ENCODE results near the gene AJAP1.
A peak's percentile ranks its signal among the peaks of the same experiment; 100 is the strongest.

Gene AJAP1

GRCh38 chr1:4637616-4638344, 16.6 kb upstream of the AJAP1 start:
- Histone ChIP-seq H3K27me3 (ENCODE audit: low read depth) (no peaks in the 10 kb centered on the region), H3K4me3 (no peak overlapping the region), H3K36me3 (replicated peaks) (no peaks in the 10 kb centered on the region), H3K4me1 (no peaks in the 10 kb centered on the region), H3K9me3 (no peaks in the 10 kb centered on the region)
- no peak for DNase-seq (ENCODE audit: low spot score in 2 of 2)
- in situ Hi-C loops (cut with MboI; ENCODE audit: low sequenced_read_pairs) = no loop called here

- in situ Hi-C loops (cut with MboI; ENCODE audit: low sequenced_read_pairs) = no loop called here
- Histone ChIP-seq H3K27me3 (ENCODE audit: low read depth) (no peaks in the 10 kb centered on the region), H3K9me3 (no peaks in the 10 kb centered on the region), H3K4me3 (no peak overlapping the region), H3K4me1 (no peaks in the 10 kb centered on the region), H3K36me3 (replicated peaks) (no peaks in the 10 kb centered on the region)
- no peak for DNase-seq (ENCODE audit: low spot score in 2 of 2)
These were observed 16.1 kb upstream of the AJAP1 start for GRCh38 chr1:4638345-4638729.

GRCh38 chr1:4640931-4641330, 13.5 kb upstream of the AJAP1 start:
- Histone ChIP-seq H3K4me3 (no peak overlapping the region), H3K27me3 (ENCODE audit: low read depth) (no peaks in the 10 kb centered on the region), H3K4me1 (no peaks in the 10 kb centered on the region), H3K36me3 (replicated peaks) (no peaks in the 10 kb centered on the region), H3K9me3 (no peaks in the 10 kb centered on the region)
- DNase-seq (ENCODE audit: low spot score in 2 of 2) = no peak
- in situ Hi-C loops (cut with MboI; ENCODE audit: low sequenced_read_pairs) = no loop called here

- in situ Hi-C loops (cut with MboI; ENCODE audit: low sequenced_read_pairs) = no loop called here
- Histone ChIP-seq H3K36me3 (replicated peaks) (no peaks in the 10 kb centered on the region), H3K4me1 (no peaks in the 10 kb centered on the region), H3K9me3 (no peaks in the 10 kb centered on the region), H3K27me3 (ENCODE audit: low read depth) (no peaks in the 10 kb centered on the region), H3K4me3 (no peak overlapping the region)
- DNase-seq (ENCODE audit: low spot score in 2 of 2) = no peak
These were observed 7.0 kb upstream of the AJAP1 start for GRCh38 chr1:4647391-4647790.

GRCh38 chr1:4648657-4649056, 5.8 kb upstream of the AJAP1 start:
- in situ Hi-C loops (cut with MboI; ENCODE audit: low sequenced_read_pairs) = no loop called here
- no peak for DNase-seq (ENCODE audit: low spot score in 2 of 2)
- H3K9me3 ChIP-seq = no peaks in the 10 kb centered on the region
- H3K27me3 ChIP-seq (ENCODE audit: low read depth) = no peaks in the 10 kb centered on the region
- no peaks in the 10 kb centered on the region for H3K4me1 ChIP-seq
- H3K36me3 ChIP-seq (replicated peaks) = no peaks in the 10 kb centered on the region
- H3K4me3 ChIP-seq = no peak overlapping the region

- Histone ChIP-seq H3K4me1 (no peaks in the 10 kb centered on the region), H3K4me3 (no peak overlapping the region), H3K36me3 (replicated peaks) (no peaks in the 10 kb centered on the region), H3K9me3 (no peaks in the 10 kb centered on the region), H3K27me3 (ENCODE audit: low read depth) (no peaks in the 10 kb centered on the region)
- no peak for DNase-seq (ENCODE audit: low spot score in 2 of 2)
- in situ Hi-C loops (cut with MboI; ENCODE audit: low sequenced_read_pairs) = no loop called here
These were observed 3.9 kb upstream of the AJAP1 start for GRCh38 chr1:4650481-4650880.

GRCh38 chr1:4650981-4651380, 3.4 kb upstream of the AJAP1 start:
- H3K27me3 ChIP-seq (ENCODE audit: low read depth) = no peaks in the 10 kb centered on the region
- in situ Hi-C loops (cut with MboI; ENCODE audit: low sequenced_read_pairs) = no loop called here
- DNase-seq (ENCODE audit: low spot score in 2 of 2) = no peak
- H3K9me3 ChIP-seq = no peaks in the 10 kb centered on the region
- H3K36me3 ChIP-seq (replicated peaks) = no peaks in the 10 kb centered on the region
- H3K4me1 ChIP-seq = no peaks in the 10 kb centered on the region
- H3K4me3 ChIP-seq = no peak overlapping the region

GRCh38 chr1:4652631-4653327, 1.6 kb upstream of the AJAP1 start:
- no peaks in the 10 kb centered on the region for H3K27me3 ChIP-seq (ENCODE audit: low read depth)
- H3K4me3 ChIP-seq = no peak overlapping the region
- in situ Hi-C loops (cut with MboI; ENCODE audit: low sequenced_read_pairs) = no loop called here
- no peaks in the 10 kb centered on the region for H3K9me3 ChIP-seq
- no peaks in the 10 kb centered on the region for H3K36me3 ChIP-seq (replicated peaks)
- H3K4me1 ChIP-seq = no peaks in the 10 kb centered on the region
- peak; percentile 3 to 63 for DNase-seq (ENCODE audit: low spot score in 2 of 2)

- Histone ChIP-seq H3K36me3 (replicated peaks) (no peaks in the 10 kb centered on the region), H3K9me3 (no peaks in the 10 kb centered on the region), H3K4me1 (no peaks in the 10 kb centered on the region), H3K27me3 (ENCODE audit: low read depth) (no peaks in the 10 kb centered on the region), H3K4me3 (no peak overlapping the region)
- no peak for DNase-seq (ENCODE audit: low spot score in 2 of 2)
- in situ Hi-C loops (cut with MboI; ENCODE audit: low sequenced_read_pairs) = no loop called here
These were observed 1.1 kb upstream of the AJAP1 start for GRCh38 chr1:4653328-4653660.

- DNase-seq (ENCODE audit: low spot score in 2 of 2) = no peak
- Histone ChIP-seq H3K27me3 (ENCODE audit: low read depth) (no peaks in the 10 kb centered on the region), H3K9me3 (no peaks in the 10 kb centered on the region), H3K4me3 (no peak overlapping the region), H3K36me3 (replicated peaks) (no peaks in the 10 kb centered on the region), H3K4me1 (no peaks in the 10 kb centered on the region)
- in situ Hi-C loops (cut with MboI; ENCODE audit: low sequenced_read_pairs) = no loop called here
These were observed 610 bp downstream of the AJAP1 start for GRCh38 chr1:4654764-4655673.

GRCh38 chr1:4655674-4656532, 1.5 kb downstream of the AJAP1 start:
- Histone ChIP-seq H3K4me1 (no peaks in the 10 kb centered on the region), H3K4me3 (no peak overlapping the region), H3K36me3 (replicated peaks) (no peaks in the 10 kb centered on the region), H3K9me3 (no peaks in the 10 kb centered on the region), H3K27me3 (ENCODE audit: low read depth) (no peaks in the 10 kb centered on the region)
- in situ Hi-C loops (cut with MboI; ENCODE audit: low sequenced_read_pairs) = no loop called here
- no peak for DNase-seq (ENCODE audit: low spot score in 2 of 2)

GRCh38 chr1:4656533-4657140, 2.2 kb downstream of the AJAP1 start:
- DNase-seq (ENCODE audit: low spot score in 2 of 2) = no peak
- Histone ChIP-seq H3K4me1 (no peaks in the 10 kb centered on the region), H3K9me3 (no peaks in the 10 kb centered on the region), H3K4me3 (no peak overlapping the region), H3K27me3 (ENCODE audit: low read depth) (no peaks in the 10 kb centered on the region), H3K36me3 (replicated peaks) (no peaks in the 10 kb centered on the region)
- in situ Hi-C loops (cut with MboI; ENCODE audit: low sequenced_read_pairs) = no loop called here

GRCh38 chr1:4657244-4657789, 2.9 kb downstream of the AJAP1 start:
- Histone ChIP-seq H3K27me3 (ENCODE audit: low read depth) (no peaks in the 10 kb centered on the region), H3K9me3 (no peaks in the 10 kb centered on the region), H3K4me3 (no peak overlapping the region), H3K4me1 (no peaks in the 10 kb centered on the region), H3K36me3 (replicated peaks) (no peaks in the 10 kb centered on the region)
- in situ Hi-C loops (cut with MboI; ENCODE audit: low sequenced_read_pairs) = no loop called here
- no peak for DNase-seq (ENCODE audit: low spot score in 2 of 2)
